ENCODE data around the gene FAM117A.

The FAM117A gene

DNA sequence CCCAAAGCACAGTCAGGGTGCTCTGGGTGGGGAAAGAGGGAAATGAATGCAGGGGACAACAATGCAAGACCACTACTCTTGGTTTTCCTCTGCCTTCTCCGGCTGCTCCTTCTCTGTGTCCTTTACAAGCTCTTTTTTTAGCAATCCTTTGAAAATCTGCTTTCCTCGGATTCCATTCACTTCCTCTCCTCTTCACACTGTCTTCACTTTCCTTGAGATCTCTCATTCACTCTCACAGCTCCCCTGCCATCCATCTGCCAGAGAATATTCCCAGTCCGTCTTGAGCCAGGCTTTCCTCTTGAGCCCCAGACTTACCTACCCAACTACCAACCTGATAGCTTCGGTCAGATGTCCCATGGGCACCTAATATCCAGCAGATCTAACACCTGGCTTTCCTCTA, 75.1 kb downstream of the FAM117A start:
- POLR2A ChIA-PET = no interaction called here

DNA sequence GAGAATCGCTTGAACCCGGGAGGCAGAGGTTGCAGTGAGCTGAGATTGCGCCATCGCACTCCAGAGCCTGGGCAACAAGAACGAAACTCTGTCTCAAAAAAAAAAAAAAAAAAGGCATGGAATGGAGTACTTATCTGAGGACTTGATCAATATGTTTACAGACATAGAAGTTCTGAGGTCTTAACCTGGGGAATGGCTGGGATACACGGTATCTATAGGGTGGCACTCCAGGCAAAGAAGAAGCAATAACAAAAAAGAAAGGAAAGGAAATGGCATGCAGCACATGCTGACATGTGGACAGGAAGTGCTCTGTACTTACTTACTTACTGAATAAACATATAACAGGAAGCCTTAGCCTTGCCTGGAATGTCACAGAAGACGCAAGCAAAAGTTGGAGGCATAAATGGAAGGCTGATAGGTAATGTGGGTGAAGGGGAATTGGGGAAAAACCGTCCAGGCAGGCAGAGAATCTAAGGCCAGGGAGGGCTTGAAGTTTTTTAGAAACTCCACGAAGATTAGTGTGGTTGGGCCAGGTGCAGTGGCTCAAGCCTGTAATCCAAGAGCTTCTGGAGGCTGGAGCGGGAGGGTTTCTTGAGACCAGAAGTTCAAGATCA, 75.9 kb downstream of the FAM117A start:
- H3K4me3 ChIP-seq (ENCODE audit: low read depth, low read length) = no peak overlapping the region
- ChIA-PET POLR2A (no interaction called here), CTCF (interaction anchor here (1.0 to 27.0 kb wide), 7 partner anchors 8 to 132 kb away, joined by 3 to 1118 read pairs (median 8); partner anchors contain the start of genes NXPH3 and SLC35B1)
- TF ChIP-seq, protein P1, sequence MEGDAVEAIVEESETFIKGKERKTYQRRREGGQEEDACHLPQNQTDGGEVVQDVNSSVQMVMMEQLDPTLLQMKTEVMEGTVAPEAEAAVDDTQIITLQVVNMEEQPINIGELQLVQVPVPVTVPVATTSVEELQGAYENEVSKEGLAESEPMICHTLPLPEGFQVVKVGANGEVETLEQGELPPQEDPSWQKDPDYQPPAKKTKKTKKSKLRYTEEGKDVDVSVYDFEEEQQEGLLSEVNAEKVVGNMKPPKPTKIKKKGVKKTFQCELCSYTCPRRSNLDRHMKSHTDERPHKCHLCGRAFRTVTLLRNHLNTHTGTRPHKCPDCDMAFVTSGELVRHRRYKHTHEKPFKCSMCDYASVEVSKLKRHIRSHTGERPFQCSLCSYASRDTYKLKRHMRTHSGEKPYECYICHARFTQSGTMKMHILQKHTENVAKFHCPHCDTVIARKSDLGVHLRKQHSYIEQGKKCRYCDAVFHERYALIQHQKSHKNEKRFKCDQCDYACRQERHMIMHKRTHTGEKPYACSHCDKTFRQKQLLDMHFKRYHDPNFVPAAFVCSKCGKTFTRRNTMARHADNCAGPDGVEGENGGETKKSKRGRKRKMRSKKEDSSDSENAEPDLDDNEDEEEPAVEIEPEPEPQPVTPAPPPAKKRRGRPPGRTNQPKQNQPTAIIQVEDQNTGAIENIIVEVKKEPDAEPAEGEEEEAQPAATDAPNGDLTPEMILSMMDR (IDR thresholded peaks at IDR 0.05; ENCODE audit: insufficient read depth, low read length, missing control alignments) = no peak
- DNase-seq (ENCODE audit: low read depth, low spot score) = no peak

More for the DNA sequence above, 75.1 kb downstream of the FAM117A start:
- DNase-seq (ENCODE audit: low read depth, low spot score) = no peak
- CTCF ChIA-PET = interaction anchor here (1.0 to 27.0 kb wide), 5 partner anchors 9 to 132 kb away, joined by 3 to 1118 read pairs (median 10); partner anchors contain the start of genes NXPH3 and SLC35B1
- TF ChIP-seq, protein P1 (IDR thresholded peaks at IDR 0.05; ENCODE audit: insufficient read depth, low read length, missing control alignments) = no peak
- no peak overlapping the region for H3K4me3 ChIP-seq (ENCODE audit: low read depth, low read length)

GRCh38 chr17:49681106-49681979, 82.6 kb downstream of the FAM117A start:
- CTCF ChIA-PET = interaction anchor here (0.9 to 6.9 kb wide), 9 partner anchors 9 to 318 kb away, joined by 3 to 59 read pairs (median 5); partner anchors contain the start of gene NXPH3
- POLR2A ChIA-PET = no interaction called here
- H3K4me3 ChIP-seq (ENCODE audit: low read depth, low read length) = no peak overlapping the region
- no peak for DNase-seq (ENCODE audit: low read depth, low spot score)
- TF ChIP-seq, protein P1 (IDR thresholded peaks at IDR 0.05; ENCODE audit: insufficient read depth, low read length, missing control alignments) = no peak

GRCh38 chr17:49680314-49680713, 83.6 kb downstream of the FAM117A start:
- no peak for DNase-seq (ENCODE audit: low read depth, low spot score)
- H3K4me3 ChIP-seq (ENCODE audit: low read depth, low read length) = no peak overlapping the region
- TF ChIP-seq, protein P1 (IDR thresholded peaks at IDR 0.05; ENCODE audit: insufficient read depth, low read length, missing control alignments) = no peak
- ChIA-PET POLR2A (no interaction called here), CTCF (interaction anchor here (1.3 to 6.9 kb wide), 4 partner anchors 8 to 111 kb away, joined by 4 to 59 read pairs (median 22); no protein-coding TSS in a partner anchor)

DNA sequence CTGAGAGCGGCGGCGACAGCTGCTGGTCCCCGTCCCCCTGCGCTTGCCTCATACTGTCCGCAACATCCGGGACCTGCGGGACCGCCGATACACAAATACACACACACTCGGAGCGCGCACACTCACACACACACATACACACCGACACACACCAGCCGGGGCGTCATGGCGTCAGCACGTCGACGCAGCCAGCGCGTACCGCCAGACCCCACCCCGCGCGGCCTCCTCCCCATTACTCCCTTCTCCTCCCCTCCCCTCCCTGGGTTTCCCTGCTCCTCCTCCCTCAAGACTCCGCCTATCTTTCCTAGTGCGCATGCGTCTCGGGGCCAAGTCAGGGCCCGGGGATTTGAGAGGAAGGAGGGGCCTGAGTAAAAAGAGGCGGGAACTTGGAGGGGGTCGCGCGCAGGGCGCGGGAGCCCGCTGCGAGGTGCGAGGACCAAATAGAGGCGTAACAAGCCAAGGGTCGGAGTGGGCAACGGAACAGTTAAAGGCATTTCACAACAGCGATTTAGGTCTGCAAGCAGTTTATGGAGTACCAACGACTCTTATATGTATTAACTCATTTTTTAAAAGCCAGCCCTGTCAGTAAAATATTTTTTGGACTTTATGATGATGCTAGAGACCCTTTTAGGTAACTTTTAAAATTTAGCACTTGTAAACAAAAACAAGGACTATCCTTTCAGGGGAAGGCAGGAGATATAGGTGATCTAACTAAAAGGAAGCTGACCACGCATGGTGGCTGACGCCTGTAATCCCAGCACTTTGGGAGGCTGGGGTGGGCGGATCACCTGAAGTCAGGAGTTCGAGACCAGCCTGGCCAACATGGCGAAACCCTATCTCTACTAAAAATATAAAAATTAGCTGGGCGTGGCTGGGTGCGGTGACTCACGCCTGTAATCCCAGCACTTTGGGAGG, 85.7 kb downstream of the FAM117A start, which contains the start of gene SPOP:
Gene SPOP, minus strand, starts transcription at position 165 of the 915 bp plus-strand sequence. CDS start 55,287 bp downstream, outside the sequence.
- H3K4me3 ChIP-seq (ENCODE audit: low read depth, low read length) = peak within 1 kb of the TSS; percentile 78
- TF ChIP-seq, protein P1 (IDR thresholded peaks at IDR 0.05; ENCODE audit: insufficient read depth, low read length, missing control alignments) = no peak
- ChIA-PET CTCF (interaction anchor here (0.7 to 6.9 kb wide), 5 partner anchors 13 to 122 kb away, joined by 3 to 59 read pairs (median 6); no protein-coding TSS in a partner anchor), POLR2A (interaction anchor here (0.6 to 1.0 kb wide), 4 partner anchors 13 to 102 kb away, joined by 3 to 8 read pairs (median 4); no protein-coding TSS in a partner anchor)
- peak; percentile 98 for DNase-seq (ENCODE audit: low read depth, low spot score)
